GM23338 (cell line): ENCODE measurements around the gene SULT2A1. TPM values are rescaled to one million over a fixed set of nuclear protein-coding genes. Genes with fewer than 3 reads are reported as not detected.
A peak's percentile ranks its signal among the peaks of the same experiment; 100 is the strongest.

Source experiments
- ATAC-seq: fragments of 200-7000 bp; cut with Tn5 transposase; 3 replicates; pipeline ENCODE4 v1.9.1; 2020
- DNase-seq: peaks from one replicate; pipeline ENCODE4 v3.0.0-alpha.2; 2015; ENCODE audit warnings: low spot score
- H2AFZ ChIP-seq: fragments of 200-600 bp; sonication (generic); 2 replicates; pipeline ENCODE4 v1.8.0; 2016; ENCODE audit warnings: antibody characterized with exemption, mild to moderate bottlenecking, moderate library complexity
- H3F3A ChIP-seq: fragments of 200-600 bp; sonication (generic); replicated peaks from 2 replicates; pipeline ENCODE4 v1.8.0; 2017; ENCODE audit warnings: antibody characterized with exemption, mixed run types, low read depth
- H3K27ac ChIP-seq: fragments of 200-600 bp; sonication (generic); 2 replicates; pipeline ENCODE4 v1.6.1; 2016; ENCODE audit warnings: low read depth
- H3K27me3 ChIP-seq: fragments of 200-600 bp; sonication (generic); 2 replicates; pipeline ENCODE4 v1.8.0; 2016; ENCODE audit warnings: mild to moderate bottlenecking, mixed run types, moderate library complexity; ENCODE audit not compliant: insufficient read depth
- H3K36me3 ChIP-seq: fragments of 200-600 bp; sonication (generic); 2 replicates; pipeline ENCODE4 v1.8.0; 2016; ENCODE audit warnings: mild to moderate bottlenecking; ENCODE audit not compliant: insufficient read depth
- H3K4me1 ChIP-seq: fragments of 200-600 bp; sonication (generic); 2 replicates; pipeline ENCODE4 v1.8.0; 2016; ENCODE audit warnings: mild to moderate bottlenecking, moderate library complexity; ENCODE audit not compliant: insufficient read depth
- H3K4me2 ChIP-seq: fragments of 200-600 bp; sonication (generic); 2 replicates; pipeline ENCODE4 v1.7.1; 2017; ENCODE audit warnings: mixed run types
- H3K4me3 ChIP-seq: fragments of 200-600 bp; sonication (generic); 2 replicates; pipeline ENCODE4 v1.6.1; 2016; ENCODE audit warnings: mixed run types
- H3K79me2 ChIP-seq: fragments of 200-600 bp; sonication (generic); replicated peaks from 2 replicates; pipeline ENCODE4 v1.8.0; 2017; ENCODE audit warnings: mild to moderate bottlenecking; ENCODE audit not compliant: insufficient read depth
- H3K9me2 ChIP-seq: fragments of 200-600 bp; sonication (generic); 2 replicates; pipeline ENCODE4 v1.8.0; 2017; ENCODE audit not compliant: insufficient read depth
- H4K20me1 ChIP-seq: fragments of 200-600 bp; sonication (generic); replicated peaks from 2 replicates; pipeline ENCODE4 v1.8.0; 2017; ENCODE audit warnings: mild to moderate bottlenecking; ENCODE audit not compliant: insufficient read depth
- H3K27ac Mint-ChIP-seq: 2 replicates; pipeline ENCODE4 v1.8.0; 2020; ENCODE audit warnings: inconsistent platforms, mild to moderate bottlenecking, moderate library complexity, mixed read lengths
- H3K27me3 Mint-ChIP-seq: 3 replicates; pipeline ENCODE4 v1.8.0; 2022; ENCODE audit warnings: low read depth, mild to moderate bottlenecking, moderate library complexity, mixed read lengths, inconsistent platforms; ENCODE audit not compliant: insufficient read depth, poor library complexity
- H3K36me3 Mint-ChIP-seq: 3 replicates; pipeline ENCODE4 v1.8.0; 2021; ENCODE audit warnings: low read depth, mild to moderate bottlenecking, inconsistent platforms, moderate library complexity, mixed read lengths
- H3K4me1 Mint-ChIP-seq: 3 replicates; pipeline ENCODE4 v1.8.0; 2020; ENCODE audit warnings: mild to moderate bottlenecking, inconsistent platforms, mixed read lengths
- H3K4me3 Mint-ChIP-seq: 3 replicates; pipeline ENCODE4 v1.8.0; 2021; ENCODE audit warnings: moderate library complexity, mild to moderate bottlenecking, inconsistent platforms, mixed read lengths
- H3K9me3 Mint-ChIP-seq: 3 replicates; pipeline ENCODE4 v1.8.0; 2020; ENCODE audit warnings: moderate library complexity, mild to moderate bottlenecking, inconsistent platforms, mixed read lengths
- CREB1 ChIP-seq: fragments of 250-450 bp; sonication (Bioruptor Pico); IDR thresholded peaks from 2 replicates; pipeline ENCODE4 v1.5.0; 2020; ENCODE audit warnings: low read depth, mild to moderate bottlenecking, moderate library complexity
- CTCF ChIP-seq, 2 experiments: fragments of 200-600 bp in 1 of 2; sonication (generic) in 1 of 2; conservative IDR thresholded peaks; 2 replicates each; pipeline versions ENCODE4 v1.5.1 to v1.6.1; 2016 to 2017; ENCODE audit warnings: antibody characterized with exemption in 2 of 2, low read depth in 2 of 2, mild to moderate bottlenecking in 2 of 2, moderate library complexity in 1 of 2
- ETS1 ChIP-seq: IDR thresholded peaks from 2 replicates; pipeline ENCODE4 v1.6.1; 2016; ENCODE audit warnings: antibody characterized with exemption
- EZH2phosphoT487 ChIP-seq: fragments of 200-600 bp; sonication (generic); IDR thresholded peaks from one replicate; pipeline ENCODE4 v1.8.1; 2018; ENCODE audit warnings: antibody characterized with exemption; ENCODE audit not compliant: unreplicated experiment
- JUNB ChIP-seq: IDR thresholded peaks from one replicate; pipeline ENCODE4 v1.6.1; 2016; ENCODE audit warnings: antibody characterized with exemption; ENCODE audit not compliant: unreplicated experiment
- NANOG ChIP-seq: IDR thresholded peaks from 2 replicates; pipeline ENCODE4 v1.6.1; 2016; ENCODE audit warnings: antibody characterized with exemption, borderline replicate concordance
- STAT1 ChIP-seq: IDR thresholded peaks from one replicate; pipeline ENCODE4 v1.6.1; 2016; ENCODE audit warnings: antibody characterized with exemption; ENCODE audit not compliant: unreplicated experiment
- ZNF114 ChIP-seq: fragments of 250-450 bp; sonication (Bioruptor Pico); IDR thresholded peaks from 2 replicates; pipeline ENCODE4 v1.5.0; 2020; ENCODE audit warnings: mild to moderate bottlenecking, moderate library complexity
- ZNF331 ChIP-seq: fragments of 250-450 bp; sonication (Bioruptor Pico); IDR thresholded peaks from 2 replicates; pipeline ENCODE4 v1.5.0; 2020; ENCODE audit warnings: low read depth, mild to moderate bottlenecking, moderate library complexity
- polyA plus RNA-seq: library from polyadenylated mRNA; unstranded; fragments of >200 nt; fragmentation: Nextera tagmentation; extraction: Ambion mirVana; gene quantifications from 2 replicates; pipeline ENCODE4 v1.2.1, GENCODE V29; 2016
- total RNA-seq: library from RNA; depleted of rRNA; stranded (reverse); fragments of >200 nt; shearing (Covaris generic); gene quantifications from 2 replicates; pipeline ENCODE4 v1.2.3, GENCODE V29; 2014

SULT2A1 gene
- total and polyA plus RNA-seq, 2 experiments from 2014 or later, result not detected

- peak; percentile 47 for ATAC-seq
- H3K36me3 ChIP-seq, result no peaks in the 10 kb centered on the region
- peaks cover 34% of the 10 kb centered on the region for H3K4me1 Mint-ChIP-seq
- no peaks in the 10 kb centered on the region for H4K20me1 ChIP-seq
- peak; percentile 54 for DNase-seq
- no peak overlapping the region for H2AFZ ChIP-seq
- H3K79me2 ChIP-seq, result no peaks in the 10 kb centered on the region
- H3K9me2 ChIP-seq, result no peaks in the 10 kb centered on the region
- H3K4me1 ChIP-seq, result peaks cover 10% of the 10 kb centered on the region
- peaks cover 17% of the 10 kb centered on the region for H3K27me3 Mint-ChIP-seq
- H3K27ac Mint-ChIP-seq, result no peak overlapping the region
- TF ChIP-seq CTCF (conservative IDR thresholded peaks at IDR 0.05; ENCODE audit: low read depth in 2 of 2) (peak; percentile 22 to 63; a peak in 3 of 4 replicates), EZH2phosphoT487 (no peak), CREB1 (CRISPR knock-in tag) (no peak), ETS1 (no peak)
- H3K4me3 Mint-ChIP-seq, result no peak overlapping the region
- H3K36me3 Mint-ChIP-seq, result no peaks in the 10 kb centered on the region; the same call in 2 of the 3 replicates
- no peak overlapping the region for H3K4me3 ChIP-seq
- no peak overlapping the region for H3K27ac ChIP-seq
- H3K4me2 ChIP-seq, result no peak overlapping the region
- H3K9me3 Mint-ChIP-seq, result no peaks in the 10 kb centered on the region; the same call in 1 of the 3 replicates
- no peaks in the 10 kb centered on the region for H3F3A ChIP-seq
- no peaks in the 10 kb centered on the region for H3K27me3 ChIP-seq
These were observed 61.7 kb downstream of the SULT2A1 start for GRCh38 chr19:47824396-47824795.

GRCh38 chr19:47821460-47822020 is 64.6 kb downstream of the SULT2A1 start, which contains the start of gene CRX:
CRX (plus strand) TSS chr19:47821937; CDS start chr19:47834444, 12,507 bp downstream.
- peak within 1 kb of the TSS; percentile 80 for H2AFZ ChIP-seq
- Mint-ChIP-seq H3K4me1 (peaks cover 28% of the 10 kb centered on the region), H3K9me3 (no peaks in the 10 kb centered on the region; the same call in 1 of the 3 replicates), H3K27me3 (peaks cover 16% of the 10 kb centered on the region), H3K36me3 (no peaks in the 10 kb centered on the region; the same call in 2 of the 3 replicates), H3K4me3 (no peak within 1 kb of the TSS), H3K27ac (no peak within 1 kb of the TSS; the same call in 1 of the 2 replicates)
- ATAC-seq, result peak; percentile 25
- no peaks in the 10 kb centered on the region for H4K20me1 ChIP-seq
- H3K36me3 ChIP-seq, result no peaks in the 10 kb centered on the region
- no peak within 1 kb of the TSS for H3K27ac ChIP-seq
- H3K9me2 ChIP-seq, result no peaks in the 10 kb centered on the region
- DNase-seq, result no peak
- no peaks in the 10 kb centered on the region for H3K79me2 ChIP-seq
- H3F3A ChIP-seq, result no peaks in the 10 kb centered on the region
- no peak within 1 kb of the TSS for H3K4me3 ChIP-seq
- peaks cover 12% of the 10 kb centered on the region for H3K4me1 ChIP-seq
- H3K4me2 ChIP-seq, result no peak within 1 kb of the TSS
- no peaks in the 10 kb centered on the region for H3K27me3 ChIP-seq
- TF ChIP-seq NANOG (no peak), ZNF114 (CRISPR knock-in tag) (no peak), CTCF (conservative IDR thresholded peaks at IDR 0.05; ENCODE audit: low read depth in 2 of 2) (no peak), ZNF331 (CRISPR knock-in tag) (no peak), EZH2phosphoT487 (no peak), CREB1 (CRISPR knock-in tag) (no peak), JUNB (no peak), STAT1 (no peak), ETS1 (no peak)
